GM18507 (cell line): Measurements from ENCODE around the gene POC1A.

Source experiments
- DNase-seq: peaks from one replicate; pipeline ENCODE4 v3.0.0; 2011; ENCODE audit warnings: low read depth; ENCODE audit not compliant: insufficient read length; ENCODE audit errors: extremely low spot score
- FAIRE-seq: peaks from 2 replicates; lab custom pipeline; 2011; peaks lifted over from hg19 to GRCh38; lab: Jason Lieb, UNC

Gene POC1A

DNA sequence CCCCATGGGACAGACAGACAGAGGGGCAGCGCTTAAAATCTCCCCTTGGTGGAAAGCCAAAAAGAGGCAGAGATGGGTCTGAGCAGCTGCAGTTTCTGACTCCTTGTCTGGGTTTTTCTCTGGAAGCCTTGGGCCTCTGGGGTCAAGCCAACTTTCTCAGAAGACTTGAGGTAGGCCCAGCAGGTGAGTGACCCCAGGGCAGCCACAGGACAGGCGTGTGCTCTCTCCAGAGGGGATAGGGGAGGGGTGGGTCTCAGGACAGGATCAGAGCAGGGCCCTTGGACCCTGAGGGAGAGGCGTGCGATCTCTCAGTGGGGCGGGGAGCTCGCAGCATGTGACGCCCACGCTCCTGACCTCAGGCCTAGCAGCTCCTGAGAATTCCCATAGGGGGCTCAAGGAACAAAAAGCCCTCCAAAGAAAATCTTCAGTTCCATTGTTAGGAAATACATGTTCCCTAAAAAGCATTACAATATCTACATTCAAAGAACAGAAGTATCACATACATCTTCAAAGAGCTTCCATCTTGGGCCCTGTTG lies 63.2 kb downstream of the POC1A start:
- DNase-seq (no peak), FAIRE-seq (no peak)

DNA sequence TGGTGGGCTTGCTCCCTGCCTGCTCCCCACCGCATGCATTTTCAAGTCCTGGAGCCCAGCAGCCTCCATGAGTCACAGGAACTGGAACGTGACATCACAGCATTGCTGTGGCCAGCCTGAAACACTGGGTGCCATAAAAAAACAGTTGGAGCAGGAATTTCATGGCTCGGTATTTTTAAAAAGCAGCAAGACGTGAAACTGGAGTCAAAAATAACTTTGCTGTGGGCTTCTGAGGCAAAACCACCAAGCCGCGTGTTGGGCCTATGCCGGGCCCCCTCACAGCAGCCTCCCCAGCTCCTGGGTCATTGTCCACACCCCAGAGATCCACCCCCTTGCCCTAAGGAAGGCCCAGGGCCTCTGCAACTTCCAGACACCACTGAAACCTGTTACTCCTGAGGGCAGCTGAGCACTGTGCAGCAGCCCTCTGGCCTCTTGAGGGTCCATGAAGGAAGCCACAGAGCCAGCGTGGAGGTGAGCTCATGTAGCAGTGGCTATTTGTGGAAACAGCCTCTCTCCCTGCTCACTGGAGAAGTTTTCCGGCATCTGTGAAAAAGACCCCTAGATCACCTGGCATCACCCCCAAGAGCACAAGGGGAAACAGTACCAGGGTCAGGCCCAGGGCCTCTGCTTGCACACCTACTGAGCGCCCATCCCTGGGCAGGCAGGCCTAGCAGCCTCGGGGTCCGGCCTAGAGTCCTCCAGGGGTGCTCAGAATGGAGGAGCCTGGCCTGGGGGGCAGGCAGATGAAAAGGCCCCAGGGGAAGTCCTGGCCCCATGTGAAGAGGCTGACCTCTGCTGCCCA lies 63.9 kb downstream of the POC1A start:
- DNase-seq, result no peak
- FAIRE-seq, result no peak

DNA sequence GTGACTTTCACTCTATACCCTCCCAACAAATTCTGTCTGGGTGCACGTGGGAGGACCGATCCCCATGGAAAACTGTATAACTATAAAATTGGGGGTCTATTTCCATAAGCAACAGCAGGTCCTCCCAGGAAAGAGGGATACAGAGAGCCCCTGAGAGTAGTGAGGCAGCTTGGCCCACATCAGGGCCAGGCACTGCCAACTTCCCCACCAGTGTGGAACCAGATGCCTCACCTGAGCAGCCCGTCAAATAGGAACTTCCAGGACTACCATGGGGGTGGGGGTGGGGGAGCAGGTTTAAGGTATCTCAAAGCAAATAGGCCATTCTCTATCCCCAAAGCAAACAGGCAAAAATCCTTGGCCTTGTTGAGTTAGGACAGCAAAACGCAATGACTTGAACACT lies 64.5 kb downstream of the POC1A start:
- DNase-seq (no peak), FAIRE-seq (no peak)

DNA sequence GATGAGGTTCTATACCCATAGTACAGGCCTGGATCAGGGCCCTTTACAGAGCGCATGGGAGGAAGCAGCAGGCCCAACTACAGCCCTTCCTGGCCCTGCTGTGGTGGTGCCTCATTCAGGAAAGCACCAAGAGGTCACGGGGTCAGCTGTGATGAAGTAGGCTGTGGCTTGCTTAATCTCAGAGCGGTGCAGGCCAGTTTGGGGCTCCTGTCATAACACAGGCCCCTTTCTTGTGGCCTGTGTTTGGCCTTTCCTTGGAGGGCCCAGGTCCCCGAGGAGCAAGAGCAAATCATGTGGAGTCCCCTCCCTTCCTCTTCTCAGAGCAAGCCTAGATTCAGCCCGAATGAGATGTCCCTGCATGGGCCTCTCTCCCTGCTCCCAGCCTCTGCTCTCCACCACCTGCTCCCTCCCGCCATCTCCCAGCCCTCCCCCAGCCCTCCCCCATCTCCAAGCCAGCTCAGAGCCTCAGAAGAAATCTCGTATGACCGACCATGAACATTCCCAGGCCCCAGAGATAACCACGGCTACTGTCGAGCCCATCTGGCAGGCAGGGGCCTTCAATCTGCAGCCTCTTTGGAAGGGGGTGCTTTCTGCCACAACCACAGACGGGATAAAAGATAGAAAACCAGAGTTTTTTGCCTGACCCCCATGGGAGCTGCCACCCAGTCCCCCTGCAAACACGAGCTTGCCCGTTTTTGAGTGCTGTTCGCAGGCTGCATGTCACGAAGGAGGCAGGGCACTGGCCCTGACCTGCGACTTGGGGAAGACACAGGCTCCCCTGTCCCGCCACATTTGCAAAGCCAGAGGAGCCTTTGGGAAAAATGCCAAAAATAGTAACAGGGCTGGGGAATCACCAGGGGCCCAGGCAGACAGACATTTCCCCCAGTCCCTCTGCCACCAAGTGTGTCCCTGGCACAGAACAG lies 65.5 kb downstream of the POC1A start:
- DNase-seq (no peak), FAIRE-seq (no peak)

DNA sequence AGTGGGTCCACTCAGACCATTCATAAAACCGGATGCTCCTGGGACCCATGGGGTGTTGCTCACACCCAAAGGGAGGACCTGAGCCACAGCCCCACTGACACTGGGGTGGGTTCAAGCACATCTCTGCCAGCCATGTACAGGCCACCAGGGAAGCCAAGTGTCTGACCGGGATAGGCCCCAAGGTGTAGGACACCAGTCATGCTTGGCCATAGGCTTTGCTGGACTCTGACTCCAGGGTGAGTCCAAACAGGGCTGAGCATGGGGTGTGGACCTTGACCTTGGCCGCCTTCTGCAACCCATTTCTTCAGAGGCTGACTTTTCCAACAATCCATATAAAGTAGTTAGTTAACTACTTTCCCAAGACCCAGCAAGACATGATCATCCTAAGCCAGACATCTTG lies 66.5 kb downstream of the POC1A start:
- DNase-seq (no peak), FAIRE-seq (no peak)

DNA sequence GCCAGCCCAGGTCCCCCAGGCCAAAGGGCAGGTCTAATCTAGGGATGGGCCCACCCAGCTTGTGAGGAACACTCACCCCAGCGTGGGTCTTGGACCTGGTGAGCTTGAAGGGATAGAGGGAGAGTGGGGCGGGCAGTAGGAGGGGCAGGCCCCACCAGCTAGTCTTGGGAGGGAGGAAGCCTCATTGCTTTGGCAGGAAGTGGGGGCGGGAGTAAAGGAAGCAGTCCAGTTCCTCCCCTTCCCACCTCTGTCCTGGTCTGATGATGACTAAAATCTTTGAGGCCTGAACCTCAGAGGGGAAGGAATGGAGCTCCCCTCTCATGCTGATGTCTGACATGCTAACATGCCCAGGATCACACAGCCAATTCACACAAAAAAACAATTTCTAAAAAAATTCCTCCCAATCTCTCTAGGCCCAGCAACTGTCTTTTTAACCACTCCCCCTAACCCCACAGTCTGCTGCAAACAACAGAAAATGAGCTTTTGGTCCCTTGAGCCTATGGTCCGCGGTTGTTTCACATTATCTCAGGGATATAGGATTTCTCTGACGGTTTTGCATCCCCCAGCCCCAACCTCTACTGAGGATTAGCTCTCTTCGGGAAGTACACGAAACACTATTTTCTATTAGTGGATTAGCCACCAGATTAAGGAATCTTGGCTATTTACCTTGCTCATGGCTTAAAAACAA lies 67.1 kb downstream of the POC1A start:
- no peak for FAIRE-seq

DNA sequence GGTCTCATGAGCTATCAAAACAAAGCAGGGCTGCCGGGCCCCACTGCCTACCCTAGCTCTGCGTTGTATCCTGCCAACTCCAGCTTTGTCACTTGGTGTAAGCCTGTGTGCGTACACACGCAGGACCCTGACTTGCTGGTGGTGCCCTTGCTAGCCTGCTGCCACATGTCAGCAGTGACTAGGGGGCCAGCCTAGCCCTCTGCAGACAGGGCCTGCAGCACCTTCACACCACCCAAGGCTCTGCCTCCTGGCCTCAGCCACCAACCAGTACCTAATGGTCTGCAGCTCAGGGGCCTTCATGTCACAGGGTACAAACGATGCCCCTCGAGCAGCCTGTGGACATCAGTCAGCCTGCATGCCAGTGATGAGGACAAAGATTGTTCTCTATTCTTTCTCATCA lies 67.8 kb downstream of the POC1A start:
- FAIRE-seq (no peak), DNase-seq (no peak)

More for the DNA sequence above, 67.1 kb downstream of the POC1A start:
- no peak for DNase-seq

DNA sequence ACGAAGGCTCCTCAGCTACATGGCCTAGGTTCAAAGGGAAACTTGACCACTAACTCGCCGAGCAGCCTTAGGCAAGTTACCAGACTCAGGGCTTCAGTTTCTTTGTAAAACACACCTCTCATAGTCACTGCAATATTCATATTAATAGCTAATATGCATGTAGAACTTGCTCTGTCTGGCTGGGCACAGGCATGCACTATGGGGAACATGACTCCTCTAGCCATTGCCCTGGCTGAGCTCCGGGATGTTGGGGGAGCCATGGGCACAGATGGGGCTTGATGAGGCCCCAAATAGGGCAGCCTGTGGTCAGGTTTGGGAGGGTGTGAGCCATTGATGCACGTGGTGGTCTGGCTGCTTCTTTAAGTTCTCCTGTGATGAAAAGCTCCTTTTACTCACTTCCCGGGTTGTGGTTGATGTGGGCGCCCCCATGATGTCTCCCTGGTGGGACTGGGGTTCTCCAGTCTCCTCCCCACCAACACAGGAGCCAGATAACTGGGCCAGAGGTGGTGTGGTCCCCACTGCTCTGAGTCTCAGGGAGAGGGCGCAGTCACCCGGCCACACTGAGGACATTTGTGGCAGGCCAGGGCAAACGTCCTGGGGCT lies 68.4 kb downstream of the POC1A start:
- no peak for DNase-seq

DNA sequence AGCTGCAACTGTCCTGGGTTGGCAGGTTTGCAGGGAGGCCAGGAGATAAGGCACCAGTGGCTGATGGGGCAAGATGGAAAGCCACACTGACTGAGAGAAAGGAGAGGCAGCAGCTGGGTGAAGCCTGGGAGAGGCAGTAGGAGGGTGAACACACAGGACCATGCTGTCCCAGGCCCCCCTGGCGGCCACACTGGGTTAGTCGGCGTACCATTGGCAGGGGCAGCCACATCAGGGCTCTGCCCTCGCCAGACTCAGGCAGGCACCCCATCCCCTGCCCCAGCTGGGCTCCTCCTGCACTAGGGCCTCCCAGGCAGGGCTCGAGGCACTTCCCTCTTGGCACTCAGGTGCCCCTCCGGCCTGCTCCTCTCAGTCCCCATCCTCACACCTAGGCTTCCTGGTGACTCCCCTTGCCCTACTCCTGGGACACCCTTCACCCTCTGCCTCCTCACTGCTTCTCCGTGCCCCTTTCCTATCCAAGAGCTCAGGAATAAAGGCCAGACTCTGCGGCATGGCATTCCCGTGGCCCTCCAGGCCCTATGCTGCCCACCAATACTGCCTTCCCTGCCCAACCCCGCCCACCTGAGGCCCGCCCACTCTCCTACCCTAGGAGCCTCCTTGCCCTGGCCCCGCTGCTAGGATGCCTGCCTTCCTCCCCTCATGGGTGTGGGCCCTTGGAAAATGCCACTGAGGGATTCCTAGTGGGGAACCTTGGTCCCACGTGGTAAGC lies 69.1 kb downstream of the POC1A start:
- FAIRE-seq, result no peak
- DNase-seq, result no peak

More for the DNA sequence above, 68.4 kb downstream of the POC1A start:
- FAIRE-seq, result no peak

DNA sequence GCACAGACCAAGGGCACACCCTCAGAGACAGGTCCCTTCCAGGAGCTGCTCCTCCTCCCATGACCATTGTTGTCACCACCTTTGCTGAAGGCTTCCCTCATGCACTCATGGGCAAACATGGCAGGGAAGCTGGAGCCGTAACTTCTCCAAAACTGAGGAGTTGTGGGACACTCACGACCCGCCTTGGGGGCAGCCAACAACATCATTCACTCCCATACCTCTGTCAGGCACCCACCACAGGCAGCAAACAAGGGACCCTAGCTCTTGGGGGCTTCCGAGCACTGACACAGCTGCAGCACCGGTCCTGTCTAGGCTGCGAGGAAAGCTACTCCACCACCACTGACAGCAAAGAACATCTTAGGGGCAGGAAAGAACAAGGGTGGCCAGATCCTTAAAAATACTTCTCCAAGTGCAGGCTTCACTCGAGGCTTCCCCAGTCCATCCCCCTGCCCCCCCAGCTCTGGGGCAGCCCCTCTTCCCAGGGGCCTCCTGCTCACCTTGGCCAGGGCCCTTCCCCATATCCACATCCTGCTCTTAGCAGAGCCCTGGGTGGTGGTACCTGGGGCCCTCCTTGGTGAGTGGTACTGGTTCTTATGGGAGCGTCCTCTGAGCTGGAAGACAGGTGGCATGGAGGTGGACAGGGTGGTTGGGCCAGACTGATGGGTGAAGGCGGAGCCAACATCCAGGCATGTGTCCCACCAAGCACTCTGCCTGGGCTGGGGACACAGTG lies 69.8 kb downstream of the POC1A start:
- no peak for DNase-seq
- no peak for FAIRE-seq

DNA sequence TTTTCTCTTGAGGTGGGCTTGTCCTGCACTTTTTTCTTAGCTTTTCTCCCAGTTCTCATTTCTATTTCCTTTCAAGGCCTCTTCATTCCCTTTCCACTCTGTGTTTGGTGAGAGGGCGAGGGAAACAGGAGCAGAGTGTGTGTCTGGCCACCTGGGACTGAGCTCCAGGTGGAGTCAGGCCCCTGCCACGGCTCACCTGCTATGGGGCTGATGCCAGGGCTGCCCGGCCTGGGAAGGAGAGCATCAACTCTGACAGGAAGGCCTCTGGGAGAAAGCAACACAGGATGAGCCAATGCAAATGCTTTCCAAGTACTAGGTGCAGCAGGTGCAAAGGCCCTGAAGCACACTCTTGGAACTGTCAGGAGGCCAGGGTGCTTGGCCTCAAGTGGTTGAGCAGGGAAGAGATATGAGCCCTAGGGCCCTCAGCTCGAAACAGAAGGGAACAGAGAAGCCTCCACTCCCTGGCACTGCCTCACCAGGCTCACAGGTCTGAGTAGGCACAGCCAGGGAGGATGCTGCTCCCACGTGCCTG lies 70.6 kb downstream of the POC1A start:
- DNase-seq (no peak), FAIRE-seq (no peak)

DNA sequence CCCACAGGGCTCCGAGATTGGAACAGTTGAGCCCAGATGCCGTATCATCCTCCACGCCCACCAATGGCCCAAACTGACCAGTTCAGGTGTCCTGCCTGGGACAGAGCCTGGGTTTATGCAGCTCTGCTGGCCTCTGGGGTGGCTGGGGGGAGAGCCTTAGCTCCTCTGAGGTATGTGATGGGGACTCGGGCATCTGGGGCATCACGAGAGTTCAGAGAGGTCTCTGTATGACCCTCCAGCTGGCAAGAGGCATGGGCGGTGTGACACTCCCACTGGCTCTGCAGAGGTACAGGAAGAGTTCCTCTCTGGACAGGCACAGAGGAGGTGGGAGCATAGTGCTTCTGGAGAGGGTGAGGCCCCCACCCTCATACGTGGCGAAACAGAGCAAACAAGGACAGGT lies 71.3 kb downstream of the POC1A start:
- DNase-seq (no peak), FAIRE-seq (no peak)

DNA sequence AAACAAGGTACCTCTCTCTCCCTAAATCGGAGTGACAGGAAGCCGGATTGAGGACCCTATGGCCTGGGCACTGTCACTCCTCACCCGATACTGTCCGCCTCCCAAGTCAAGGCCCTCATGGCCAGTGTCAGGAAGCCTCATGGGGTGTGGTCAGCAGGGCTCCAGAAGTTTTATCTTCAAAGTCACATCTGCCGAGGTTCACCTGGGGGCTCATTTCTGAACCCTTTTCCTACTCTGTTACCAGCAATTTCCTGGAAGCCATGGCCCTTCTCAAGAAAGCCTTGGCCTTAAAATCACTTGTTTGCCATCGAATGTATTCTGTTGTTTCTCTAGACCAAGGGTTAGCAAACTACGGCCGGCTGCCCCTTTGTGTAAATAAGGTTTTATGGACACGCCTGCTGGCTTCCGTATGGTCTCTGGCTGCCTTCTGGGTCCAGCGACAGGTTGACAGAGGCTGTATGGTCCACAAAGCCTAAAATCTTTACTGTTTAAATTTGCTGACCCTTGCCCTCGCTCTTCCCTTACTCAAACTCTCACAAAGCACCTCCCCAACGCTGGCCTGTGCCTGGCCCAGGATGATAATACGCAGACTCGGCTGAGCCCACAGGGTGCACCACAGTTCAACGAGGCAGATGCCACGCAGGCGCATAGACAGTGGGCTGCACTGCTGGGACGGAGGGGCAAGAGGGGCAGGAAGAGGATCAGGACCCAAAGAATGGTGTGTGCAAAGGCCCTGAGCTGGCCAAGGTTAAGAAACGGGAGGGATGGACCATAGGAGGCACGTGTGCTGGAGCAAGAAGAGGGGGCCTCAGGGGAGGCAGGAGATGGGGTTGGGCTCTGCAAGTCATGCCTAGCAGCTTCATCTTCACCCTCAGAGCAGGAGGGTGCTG lies 73.1 kb downstream of the POC1A start:
- no peak for FAIRE-seq

DNA sequence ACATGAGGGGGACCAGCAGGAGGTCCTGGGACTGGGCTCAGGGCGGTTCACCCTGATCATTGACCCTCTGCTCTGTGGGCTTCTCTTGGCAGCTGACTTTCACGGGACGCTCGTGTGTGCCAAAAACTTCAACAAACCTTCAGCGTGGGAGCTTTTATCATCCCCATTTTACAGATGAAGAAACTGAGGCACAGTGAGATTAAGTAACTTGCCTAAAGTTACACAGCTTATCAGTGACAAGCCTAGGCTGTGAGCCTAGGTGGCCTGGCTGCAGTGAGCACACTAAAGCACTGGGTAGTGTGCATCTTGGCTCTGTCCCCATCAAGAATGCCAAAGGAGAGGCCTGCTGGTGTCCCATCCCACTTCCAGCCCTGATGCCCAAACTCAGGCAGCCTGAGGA lies 74.3 kb downstream of the POC1A start:
- FAIRE-seq, result no peak
- no peak for DNase-seq

More for the DNA sequence above, 73.1 kb downstream of the POC1A start:
- no peak for DNase-seq

DNA sequence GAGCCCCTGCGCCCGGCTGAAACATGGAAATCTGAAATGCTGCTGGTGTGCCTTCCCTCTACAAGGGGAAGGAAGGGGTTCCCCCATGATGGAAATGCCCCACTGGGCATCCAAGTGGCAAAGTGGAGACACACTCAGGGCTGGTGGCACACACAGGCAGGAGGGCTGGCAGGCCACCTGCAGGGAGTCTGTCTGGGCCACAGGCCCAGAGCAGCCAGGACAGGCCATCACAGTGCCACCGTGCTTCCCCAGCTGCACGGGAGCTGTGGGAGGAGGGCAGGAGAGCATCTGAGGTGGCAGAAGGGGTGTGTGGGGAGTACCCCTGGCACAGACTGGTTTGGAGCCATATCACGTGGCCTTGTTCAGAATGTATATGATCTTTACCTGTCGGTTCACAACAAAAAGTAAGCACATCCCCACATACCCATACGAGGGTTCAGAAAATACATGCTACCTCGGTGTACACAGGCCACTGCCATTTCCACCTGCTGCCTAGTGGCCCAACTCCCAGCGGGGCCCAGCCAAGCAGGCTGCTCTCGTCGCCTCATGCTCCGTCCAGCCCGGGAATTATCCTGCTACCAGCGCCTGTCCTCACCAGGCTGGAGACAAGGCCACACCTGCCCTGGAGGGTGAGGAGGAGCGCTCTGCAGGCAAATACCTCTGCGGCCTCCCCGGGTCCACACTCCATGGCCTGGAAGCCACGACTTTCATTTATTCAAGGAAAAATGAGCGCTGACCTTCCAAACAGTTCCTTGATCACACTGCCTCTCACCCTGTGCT lies 75.3 kb downstream of the POC1A start:
- DNase-seq (no peak), FAIRE-seq (no peak)

DNA sequence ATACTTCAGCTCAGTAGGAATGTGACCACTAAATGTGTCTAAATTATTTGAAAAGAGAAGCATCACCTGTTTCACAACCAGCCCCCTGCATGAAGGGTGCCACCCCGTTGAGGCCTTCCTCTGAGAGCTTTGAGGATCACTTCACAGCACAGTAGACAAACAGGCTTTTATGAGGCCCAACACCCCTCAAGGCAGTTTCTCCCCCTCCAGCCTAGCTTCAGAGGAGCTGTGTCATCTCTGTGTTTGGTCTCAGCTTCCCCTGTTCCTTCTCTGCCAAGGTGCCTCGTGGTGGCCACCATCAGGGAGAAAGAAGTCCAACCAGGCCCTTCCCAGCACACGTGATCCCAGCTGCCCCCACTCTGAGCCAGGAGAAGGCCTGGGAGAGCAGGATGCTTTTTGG lies 76.3 kb downstream of the POC1A start:
- FAIRE-seq (no peak), DNase-seq (no peak)
